ENCODE results near the gene ARMH4. TPM values are rescaled to one million over a fixed set of nuclear protein-coding genes. Genes with fewer than 3 reads are reported as not detected.
A peak's percentile ranks its signal among the peaks of the same experiment; 100 is the strongest.

The ARMH4 gene
- total RNA-seq, 1 donor from 2014 or later = 57.1 TPM

DNA sequence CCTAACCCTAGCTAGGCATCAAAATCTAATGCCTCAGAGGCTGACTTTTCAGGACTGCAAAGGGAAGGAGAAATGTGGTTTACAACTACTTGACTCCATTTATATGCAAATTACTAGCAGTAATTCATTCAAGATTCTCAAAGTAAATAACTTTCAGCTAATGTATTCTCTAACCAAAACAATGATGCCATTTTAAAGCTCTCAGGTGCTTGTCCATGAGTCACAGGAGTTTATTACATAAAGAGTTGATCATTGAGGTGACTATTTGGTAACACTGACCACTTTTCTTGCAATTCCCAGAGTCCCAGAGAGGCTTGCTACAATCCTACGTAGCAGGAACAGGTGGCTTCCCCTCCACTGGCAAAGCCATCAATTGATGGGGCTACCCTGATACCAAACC, 177.1 kb downstream of the ARMH4 start:
- H3K27me3 Mint-ChIP-seq (ENCODE audit: unreplicated experiment) = peaks cover 4% of the 10 kb centered on the region
- H3K36me3 Mint-ChIP-seq (ENCODE audit: unreplicated experiment) = no peaks in the 10 kb centered on the region
- no peak for DNase-seq

GRCh38 chr14:57970594-57970993, 181.4 kb downstream of the ARMH4 start:
- no peaks in the 10 kb centered on the region for H3K9me3 Mint-ChIP-seq (ENCODE audit: unreplicated experiment)
- H3K27me3 Mint-ChIP-seq (ENCODE audit: unreplicated experiment) = peaks cover 2% of the 10 kb centered on the region
- no peaks in the 10 kb centered on the region for H3K4me1 Mint-ChIP-seq (ENCODE audit: low read depth, unreplicated experiment)
- no peak overlapping the region for H3K4me3 Mint-ChIP-seq (ENCODE audit: unreplicated experiment)
- TF ChIP-seq, protein P1, sequence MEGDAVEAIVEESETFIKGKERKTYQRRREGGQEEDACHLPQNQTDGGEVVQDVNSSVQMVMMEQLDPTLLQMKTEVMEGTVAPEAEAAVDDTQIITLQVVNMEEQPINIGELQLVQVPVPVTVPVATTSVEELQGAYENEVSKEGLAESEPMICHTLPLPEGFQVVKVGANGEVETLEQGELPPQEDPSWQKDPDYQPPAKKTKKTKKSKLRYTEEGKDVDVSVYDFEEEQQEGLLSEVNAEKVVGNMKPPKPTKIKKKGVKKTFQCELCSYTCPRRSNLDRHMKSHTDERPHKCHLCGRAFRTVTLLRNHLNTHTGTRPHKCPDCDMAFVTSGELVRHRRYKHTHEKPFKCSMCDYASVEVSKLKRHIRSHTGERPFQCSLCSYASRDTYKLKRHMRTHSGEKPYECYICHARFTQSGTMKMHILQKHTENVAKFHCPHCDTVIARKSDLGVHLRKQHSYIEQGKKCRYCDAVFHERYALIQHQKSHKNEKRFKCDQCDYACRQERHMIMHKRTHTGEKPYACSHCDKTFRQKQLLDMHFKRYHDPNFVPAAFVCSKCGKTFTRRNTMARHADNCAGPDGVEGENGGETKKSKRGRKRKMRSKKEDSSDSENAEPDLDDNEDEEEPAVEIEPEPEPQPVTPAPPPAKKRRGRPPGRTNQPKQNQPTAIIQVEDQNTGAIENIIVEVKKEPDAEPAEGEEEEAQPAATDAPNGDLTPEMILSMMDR (IDR thresholded peaks at IDR 0.05; ENCODE audit: partially characterized antibody, unreplicated experiment) = no peak
- H3K36me3 Mint-ChIP-seq (ENCODE audit: unreplicated experiment) = no peaks in the 10 kb centered on the region
- no peak overlapping the region for H3K27ac Mint-ChIP-seq (ENCODE audit: unreplicated experiment)
- DNase-seq = no peak

More for the DNA sequence above, 177.1 kb downstream of the ARMH4 start:
- no peak overlapping the region for H3K4me3 Mint-ChIP-seq (ENCODE audit: unreplicated experiment)
- no peaks in the 10 kb centered on the region for H3K4me1 Mint-ChIP-seq (ENCODE audit: low read depth, unreplicated experiment)
- H3K9me3 Mint-ChIP-seq (ENCODE audit: unreplicated experiment) = no peaks in the 10 kb centered on the region
- TF ChIP-seq, protein P1 (IDR thresholded peaks at IDR 0.05; ENCODE audit: partially characterized antibody, unreplicated experiment) = no peak
- H3K27ac Mint-ChIP-seq (ENCODE audit: unreplicated experiment) = no peak overlapping the region

- no peak overlapping the region for H3K27ac Mint-ChIP-seq (ENCODE audit: unreplicated experiment)
- H3K4me1 Mint-ChIP-seq (ENCODE audit: low read depth, unreplicated experiment) = no peaks in the 10 kb centered on the region
- no peaks in the 10 kb centered on the region for H3K9me3 Mint-ChIP-seq (ENCODE audit: unreplicated experiment)
- peaks cover 2% of the 10 kb centered on the region for H3K27me3 Mint-ChIP-seq (ENCODE audit: unreplicated experiment)
- no peak for DNase-seq
- TF ChIP-seq, protein P1 (IDR thresholded peaks at IDR 0.05; ENCODE audit: partially characterized antibody, unreplicated experiment) = no peak
- no peak overlapping the region for H3K4me3 Mint-ChIP-seq (ENCODE audit: unreplicated experiment)
- no peaks in the 10 kb centered on the region for H3K36me3 Mint-ChIP-seq (ENCODE audit: unreplicated experiment)
These were observed 181.8 kb downstream of the ARMH4 start for GRCh38 chr14:57970175-57970574.

- Mint-ChIP-seq H3K27me3 (ENCODE audit: unreplicated experiment) (no peaks in the 10 kb centered on the region), H3K4me1 (ENCODE audit: low read depth, unreplicated experiment) (no peaks in the 10 kb centered on the region), H3K27ac (ENCODE audit: unreplicated experiment) (no peak overlapping the region), H3K4me3 (ENCODE audit: unreplicated experiment) (no peak overlapping the region), H3K9me3 (ENCODE audit: unreplicated experiment) (no peaks in the 10 kb centered on the region), H3K36me3 (ENCODE audit: unreplicated experiment) (no peaks in the 10 kb centered on the region)
- DNase-seq = no peak
- TF ChIP-seq, protein P1 (IDR thresholded peaks at IDR 0.05; ENCODE audit: partially characterized antibody, unreplicated experiment) = no peak
These were observed 188.9 kb downstream of the ARMH4 start for GRCh38 chr14:57963071-57963470.

DNA sequence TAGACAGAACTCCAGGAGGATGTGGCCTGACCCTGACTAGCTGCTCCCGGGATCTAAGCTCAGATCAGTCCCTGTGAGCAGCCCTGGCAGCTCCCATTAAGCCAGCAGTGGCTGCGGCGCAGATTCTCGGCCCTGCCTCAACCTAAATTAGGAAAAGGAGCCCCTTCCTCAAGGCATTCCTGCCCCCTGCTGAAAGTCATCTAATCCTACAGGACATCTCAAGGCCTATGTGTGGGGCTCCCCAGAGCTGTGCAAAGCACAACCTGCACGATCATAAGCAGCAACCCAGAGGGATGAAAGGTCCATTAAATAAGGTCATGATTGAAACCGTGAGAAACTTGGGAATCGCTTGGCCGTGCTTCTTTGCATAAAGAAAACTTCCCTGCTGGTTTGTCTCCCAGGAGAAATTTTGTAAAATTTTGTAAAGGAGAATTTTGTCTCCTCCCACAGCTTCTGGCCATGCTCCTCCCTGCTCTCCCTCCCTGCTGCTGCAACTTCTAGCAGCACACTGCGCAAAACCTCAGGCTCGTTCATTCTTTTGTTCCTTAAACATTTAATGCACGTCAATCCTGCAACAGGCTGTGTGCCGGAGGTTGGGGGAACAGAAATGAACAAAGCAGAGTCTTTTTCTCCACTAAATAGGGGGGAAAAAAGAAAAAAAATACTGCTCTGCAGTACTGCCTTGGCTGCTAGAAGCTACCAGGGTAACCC, 189.5 kb downstream of the ARMH4 start:
- Mint-ChIP-seq H3K4me1 (ENCODE audit: low read depth, unreplicated experiment) (no peaks in the 10 kb centered on the region), H3K27ac (ENCODE audit: unreplicated experiment) (no peak overlapping the region), H3K27me3 (ENCODE audit: unreplicated experiment) (no peaks in the 10 kb centered on the region), H3K9me3 (ENCODE audit: unreplicated experiment) (no peaks in the 10 kb centered on the region), H3K4me3 (ENCODE audit: unreplicated experiment) (no peak overlapping the region), H3K36me3 (ENCODE audit: unreplicated experiment) (no peaks in the 10 kb centered on the region)
- TF ChIP-seq, protein P1 (IDR thresholded peaks at IDR 0.05; ENCODE audit: partially characterized antibody, unreplicated experiment) = no peak
- peak; percentile 45 for DNase-seq

Measured in glutamatergic neuron (in vitro differentiated cells).